T1000 (cell line): ENCODE results near the gene SHC2.

ENCODE experiments used
- DNase-seq: peaks from one replicate; lab custom pipeline; 2025; ENCODE audit warnings: mixed read lengths; lab: John Stamatoyannopoulos, UW

SHC2 gene

DNA sequence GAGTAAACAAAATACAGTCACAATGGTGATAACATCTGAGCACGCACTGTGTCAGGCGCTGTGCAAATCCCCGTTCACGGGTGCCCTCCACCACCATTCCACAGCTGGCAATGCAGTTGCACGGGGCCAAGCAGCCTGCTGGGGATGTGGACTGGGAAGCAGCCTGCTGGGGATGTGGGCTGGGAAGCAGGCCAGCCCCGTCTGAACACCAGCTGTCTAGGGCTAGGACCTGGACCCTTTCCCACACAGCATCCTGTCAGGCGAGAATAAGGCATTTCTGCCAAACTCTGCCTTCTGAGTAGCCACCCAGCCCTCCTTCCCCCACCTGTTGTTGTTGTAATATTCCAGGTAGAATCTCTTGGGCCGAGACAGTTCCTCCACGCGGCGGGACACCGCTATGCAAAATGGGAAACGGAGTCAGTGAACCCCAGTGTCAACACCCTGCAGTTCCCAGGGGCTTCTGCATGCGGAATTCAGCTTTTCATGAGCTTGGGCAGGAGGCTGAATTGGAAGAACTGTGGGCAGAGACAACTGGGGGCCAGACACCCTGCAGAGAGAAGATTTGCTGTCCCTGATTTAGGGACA, 88.4 kb downstream of the SHC2 start:
- no peak for DNase-seq

DNA sequence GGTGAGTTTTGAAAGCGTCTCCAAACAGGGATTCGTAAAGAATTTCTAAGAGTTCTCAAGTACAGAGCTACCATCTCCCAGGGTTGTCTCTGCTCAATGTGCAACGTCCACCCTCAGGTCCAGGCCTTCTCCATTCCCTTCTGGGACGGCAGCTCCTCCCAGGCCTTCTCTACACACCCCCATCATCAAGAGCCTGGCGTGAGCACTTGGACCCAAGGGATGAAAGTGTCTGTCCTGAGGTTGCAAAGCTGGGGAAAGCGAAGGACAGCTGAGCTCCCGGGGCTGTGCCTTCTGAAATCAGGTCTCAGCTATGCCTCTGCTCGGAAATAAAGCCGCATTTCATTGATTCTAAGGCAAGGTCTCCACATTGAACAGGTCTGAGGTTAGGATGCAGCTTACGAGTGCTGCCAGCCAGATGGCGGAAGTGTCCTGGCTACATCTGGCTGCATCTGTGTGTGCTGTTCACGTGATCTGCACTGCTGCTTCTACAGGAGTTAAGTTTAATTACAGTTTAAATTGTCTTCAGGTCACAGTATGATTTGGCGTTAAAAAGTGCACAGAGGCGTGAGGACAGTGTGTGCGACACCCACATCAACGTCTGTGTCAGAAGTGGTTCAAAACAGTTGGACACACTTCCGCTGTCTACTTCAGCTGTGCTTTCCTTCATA, 89.2 kb downstream of the SHC2 start:
- no peak for DNase-seq

DNA sequence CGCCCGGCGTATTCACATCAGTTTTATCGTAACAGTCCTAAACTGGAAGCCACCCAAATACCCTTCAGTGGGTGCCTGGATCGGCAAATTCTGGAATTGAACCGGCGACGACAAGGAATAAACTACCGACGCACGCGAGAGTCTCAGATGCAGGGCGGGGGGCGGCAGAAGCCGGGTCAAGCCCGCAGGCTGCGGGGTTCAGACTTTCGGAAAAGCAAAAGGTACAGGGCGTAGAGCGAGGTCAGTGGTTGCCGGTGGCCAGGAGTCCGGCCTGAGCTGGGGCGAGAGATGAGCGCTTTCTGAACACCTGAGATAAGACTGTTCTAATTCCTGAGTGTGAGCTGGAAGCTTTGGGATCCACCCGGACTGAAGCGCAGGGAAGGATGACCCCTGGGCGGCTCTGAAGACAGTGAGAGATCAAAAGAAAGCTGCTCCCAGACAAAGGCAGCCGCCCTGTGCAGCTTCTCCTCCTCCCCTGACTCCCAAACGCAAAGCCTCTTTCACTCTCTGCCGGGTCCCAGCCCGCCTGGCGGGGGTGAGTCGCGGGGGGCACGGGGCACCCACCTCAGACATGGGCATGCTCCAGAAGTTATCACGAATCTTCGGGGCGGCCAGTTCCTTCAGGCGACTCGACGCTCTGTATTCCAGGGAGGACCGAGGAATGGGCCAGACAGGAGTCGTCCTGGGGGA, 90.0 kb downstream of the SHC2 start:
- DNase-seq: no peak

DNA sequence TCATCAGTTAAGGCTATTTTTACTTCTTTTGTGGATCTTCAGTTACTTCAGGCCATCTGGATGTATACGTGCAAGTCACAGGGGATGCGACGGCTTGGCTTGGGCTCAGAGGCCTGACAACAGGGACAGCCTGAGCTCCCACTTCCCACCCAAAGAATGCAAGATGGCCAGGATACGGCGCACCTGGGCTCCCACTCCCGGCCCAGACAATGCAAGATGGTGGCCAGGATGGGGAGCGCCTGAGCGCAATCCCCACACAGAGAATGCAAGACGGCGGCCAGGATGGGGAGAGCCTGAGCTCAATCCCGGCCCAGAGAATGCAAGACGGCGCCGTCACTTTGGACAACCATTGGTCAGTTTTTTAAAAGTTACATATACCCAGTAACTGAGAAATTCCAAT, 91.0 kb downstream of the SHC2 start:
- no peak for DNase-seq

DNA sequence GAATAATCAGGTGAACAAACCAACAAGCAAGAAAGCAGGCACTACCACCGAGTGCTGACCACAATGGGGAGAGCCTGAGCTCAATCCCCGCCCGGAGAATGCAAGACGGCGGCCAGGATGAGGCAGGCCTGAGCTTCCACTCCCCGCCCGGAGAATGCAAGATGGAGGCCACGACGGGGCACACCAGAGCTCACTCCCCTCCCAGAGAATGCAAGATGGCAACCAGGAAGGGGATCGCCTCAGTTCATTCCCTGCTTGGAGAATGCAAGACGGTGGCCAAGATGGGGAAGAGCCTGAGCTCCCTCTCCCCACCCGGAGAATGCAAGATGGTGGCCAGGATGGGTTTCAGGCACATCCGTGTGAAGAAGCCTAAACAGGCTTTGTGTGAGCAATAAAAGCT, 91.6 kb downstream of the SHC2 start:
- no peak for DNase-seq

DNA sequence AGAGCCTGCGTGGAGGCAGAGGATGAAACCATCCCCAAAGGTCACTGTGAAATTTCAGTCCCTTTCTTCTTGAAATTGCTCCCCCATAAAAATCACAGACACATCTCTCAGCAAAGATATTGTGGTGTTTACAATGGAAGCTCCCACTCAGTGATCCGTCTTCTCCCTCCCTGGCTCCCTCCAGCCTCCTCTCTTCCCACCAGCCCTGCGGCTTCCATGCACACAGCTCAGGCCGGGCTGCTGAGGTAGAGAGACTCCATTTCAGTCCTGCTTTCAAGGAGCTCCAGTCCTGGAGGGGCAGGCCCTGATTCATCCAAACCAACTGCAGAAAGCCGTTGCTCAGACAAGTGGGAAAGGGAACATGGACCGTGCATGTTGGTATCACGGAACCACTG, 92.2 kb downstream of the SHC2 start:
- DNase-seq: no peak

DNA sequence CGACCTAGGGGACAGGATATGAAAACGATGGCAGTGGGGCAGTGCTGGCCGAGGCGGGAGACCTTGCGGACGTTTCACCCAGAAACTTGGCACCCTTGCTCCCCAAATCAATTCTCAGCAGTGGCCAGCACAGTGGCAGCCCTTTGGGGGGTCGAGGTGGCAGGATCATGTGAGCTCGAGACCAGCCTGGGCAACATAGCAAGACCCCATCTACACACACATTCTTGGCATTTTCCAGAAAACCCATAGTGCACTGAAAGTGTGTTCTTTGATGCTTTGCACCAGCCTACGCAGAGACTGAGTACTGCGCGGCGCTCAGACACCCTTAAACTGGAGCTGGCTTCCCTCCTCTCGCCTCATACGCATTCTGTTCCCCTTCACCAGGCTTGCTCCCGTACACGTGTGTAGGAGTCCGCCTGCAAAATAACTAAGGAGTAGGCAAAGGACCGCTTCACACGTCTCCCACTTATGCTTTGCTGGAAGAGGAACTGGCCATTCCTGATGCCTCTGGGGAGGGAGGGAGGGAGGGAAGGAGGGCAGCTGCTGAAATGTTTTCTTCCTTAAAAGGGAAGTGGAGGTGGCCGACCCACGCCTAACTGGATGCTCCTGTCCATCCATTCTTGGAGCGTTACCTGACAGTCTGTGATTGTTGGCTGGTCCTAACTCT, 92.7 kb downstream of the SHC2 start:
- no peak for DNase-seq

DNA sequence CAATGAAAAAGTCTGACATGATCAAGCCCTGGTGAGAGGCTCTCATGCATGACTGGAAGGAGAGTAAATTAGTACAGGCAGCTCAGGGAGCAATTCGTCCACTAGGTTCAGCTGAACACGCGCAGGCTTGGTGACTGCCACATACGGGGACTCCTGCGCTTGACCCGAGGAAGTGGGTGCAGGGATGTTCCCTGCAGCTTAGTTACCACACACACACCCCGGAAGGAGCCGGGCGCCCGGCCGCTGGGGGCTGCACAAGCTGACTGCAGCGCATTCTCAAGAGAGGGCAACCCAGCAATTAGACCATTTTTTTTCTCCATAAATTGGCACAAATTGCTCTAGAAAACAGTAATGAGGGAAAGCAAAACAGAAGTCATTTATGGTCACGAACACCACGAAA, 93.3 kb downstream of the SHC2 start:
- DNase-seq: no peak

DNA sequence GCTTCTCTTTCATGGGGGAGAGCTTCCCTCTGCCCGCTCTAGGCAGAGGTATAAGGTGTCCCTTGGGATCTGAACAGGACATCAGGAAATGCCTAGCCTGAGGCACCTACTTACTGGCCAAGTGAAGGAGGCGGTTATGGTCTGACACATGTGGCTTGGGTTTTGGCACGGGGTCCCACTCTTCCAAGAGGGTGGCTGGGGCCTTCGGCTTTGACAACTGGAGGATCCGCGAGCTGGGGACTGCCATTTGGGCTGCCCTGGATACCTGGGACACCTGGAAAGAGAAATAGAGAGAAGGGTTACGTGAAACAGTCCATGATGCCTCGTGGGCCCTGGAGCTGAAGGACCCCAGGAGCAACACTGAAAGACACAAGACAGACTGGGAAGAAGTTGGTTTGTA, 93.9 kb downstream of the SHC2 start:
- no peak for DNase-seq
